BLaER1 (cell line): ENCODE results near the gene HPSE.

Source experiments
- H3K27ac ChIP-seq: shearing (Covaris generic); formaldehyde crosslinking; 2 replicates; pipeline ENCODE4 v1.8.1; 2022
- H3K27me3 ChIP-seq: shearing (Covaris generic); formaldehyde crosslinking; 2 replicates; pipeline ENCODE4 v1.8.1; 2022
- H3K36me3 ChIP-seq: shearing (Covaris generic); formaldehyde crosslinking; 2 replicates; pipeline ENCODE4 v1.8.1; 2022
- H3K4me1 ChIP-seq: shearing (Covaris generic); formaldehyde crosslinking; 2 replicates; pipeline ENCODE4 v1.8.1; 2022
- H3K4me2 ChIP-seq: shearing (Covaris generic); formaldehyde crosslinking; 2 replicates; pipeline ENCODE4 v1.8.1; 2022
- H3K4me3 ChIP-seq: shearing (Covaris generic); formaldehyde crosslinking; 2 replicates; pipeline ENCODE4 v1.8.1; 2022
- H3K9ac ChIP-seq: shearing (Covaris generic); formaldehyde crosslinking; 2 replicates; pipeline ENCODE4 v1.8.1; 2022
- H3K9me3 ChIP-seq: shearing (Covaris generic); formaldehyde crosslinking; 2 replicates; pipeline ENCODE4 v1.8.1; 2022
- H4K20me1 ChIP-seq: shearing (Covaris generic); formaldehyde crosslinking; 2 replicates; pipeline ENCODE4 v1.8.1; 2022
- Cebpa-rat ChIP-seq: shearing (Covaris generic); IDR thresholded peaks from 2 replicates; pipeline ENCODE4 v1.8.1; 2022

HPSE gene

GRCh38 chr4:83267830-83268475, 66.7 kb downstream of the HPSE start:
- peaks cover 89% of the 10 kb centered on the region for H3K36me3 ChIP-seq
- no peaks in the 10 kb centered on the region for H3K9me3 ChIP-seq
- TF ChIP-seq Cebpa-rat, result no peak

GRCh38 chr4:83267121-83267829, 67.4 kb downstream of the HPSE start:
- Histone ChIP-seq H3K36me3 (peaks cover 87% of the 10 kb centered on the region), H4K20me1 (no peaks in the 10 kb centered on the region), H3K27ac (no peak overlapping the region), H3K9ac (no peak overlapping the region), H3K27me3 (no peaks in the 10 kb centered on the region), H3K4me3 (no peak overlapping the region), H3K4me2 (no peak overlapping the region), H3K9me3 (no peaks in the 10 kb centered on the region), H3K4me1 (no peaks in the 10 kb centered on the region)
- TF ChIP-seq Cebpa-rat, result no peak

More at GRCh38 chr4:83267830-83268475, 66.7 kb downstream of the HPSE start:
- Histone ChIP-seq H3K4me2 (no peak overlapping the region), H3K4me1 (no peaks in the 10 kb centered on the region), H3K27me3 (no peaks in the 10 kb centered on the region), H3K9ac (no peak overlapping the region), H4K20me1 (no peaks in the 10 kb centered on the region), H3K27ac (no peak overlapping the region), H3K4me3 (no peak overlapping the region)

- Histone ChIP-seq H3K9ac (no peak overlapping the region), H3K4me2 (no peak overlapping the region), H4K20me1 (no peaks in the 10 kb centered on the region), H3K36me3 (peaks cover 88% of the 10 kb centered on the region), H3K4me1 (no peaks in the 10 kb centered on the region), H3K4me3 (no peak overlapping the region), H3K27me3 (no peaks in the 10 kb centered on the region), H3K9me3 (no peaks in the 10 kb centered on the region), H3K27ac (no peak overlapping the region)
- no peak for TF ChIP-seq Cebpa-rat
Observed at GRCh38 chr4:83266689-83267088, 68.0 kb downstream of the HPSE start.

GRCh38 chr4:83263106-83263505, 71.5 kb downstream of the HPSE start:
- H3K4me2 ChIP-seq, result no peak overlapping the region
- H3K27ac ChIP-seq, result no peak overlapping the region
- H3K27me3 ChIP-seq, result no peaks in the 10 kb centered on the region
- peaks cover 74% of the 10 kb centered on the region for H3K36me3 ChIP-seq
- no peaks in the 10 kb centered on the region for H4K20me1 ChIP-seq
- no peak for TF ChIP-seq Cebpa-rat
- H3K4me1 ChIP-seq, result no peaks in the 10 kb centered on the region
- no peak overlapping the region for H3K9ac ChIP-seq
- H3K4me3 ChIP-seq, result no peak overlapping the region
- H3K9me3 ChIP-seq, result no peaks in the 10 kb centered on the region

GRCh38 chr4:83262682-83263081, 72.0 kb downstream of the HPSE start:
- H3K27ac ChIP-seq, result no peak overlapping the region

GRCh38 chr4:83261307-83261706, 73.3 kb downstream of the HPSE start:
- TF ChIP-seq Cebpa-rat, result no peak
- no peaks in the 10 kb centered on the region for H3K9me3 ChIP-seq
- peaks cover 68% of the 10 kb centered on the region for H3K36me3 ChIP-seq
- no peaks in the 10 kb centered on the region for H4K20me1 ChIP-seq
- H3K27ac ChIP-seq, result no peak overlapping the region
- peaks cover 4% of the 10 kb centered on the region; the same call in 1 of the 2 replicates for H3K4me1 ChIP-seq
- H3K27me3 ChIP-seq, result no peaks in the 10 kb centered on the region
- H3K9ac ChIP-seq, result no peak overlapping the region
- H3K4me3 ChIP-seq, result no peak overlapping the region
- no peak overlapping the region for H3K4me2 ChIP-seq

More at GRCh38 chr4:83262682-83263081, 72.0 kb downstream of the HPSE start:
- no peak overlapping the region for H3K9ac ChIP-seq
- H3K4me2 ChIP-seq, result no peak overlapping the region
- no peaks in the 10 kb centered on the region for H3K27me3 ChIP-seq
- no peak overlapping the region for H3K4me3 ChIP-seq
- no peaks in the 10 kb centered on the region for H3K4me1 ChIP-seq
- peaks cover 74% of the 10 kb centered on the region for H3K36me3 ChIP-seq
- H4K20me1 ChIP-seq, result no peaks in the 10 kb centered on the region
- no peaks in the 10 kb centered on the region for H3K9me3 ChIP-seq
- TF ChIP-seq Cebpa-rat, result no peak

GRCh38 chr4:83259586-83259985, 75.1 kb downstream of the HPSE start:
- H3K9ac ChIP-seq, result no peak overlapping the region
- no peak for TF ChIP-seq Cebpa-rat
- H4K20me1 ChIP-seq, result no peaks in the 10 kb centered on the region
- H3K4me1 ChIP-seq, result peaks cover 8% of the 10 kb centered on the region; the same call in 1 of the 2 replicates
- peaks cover 50% of the 10 kb centered on the region for H3K36me3 ChIP-seq
- H3K4me2 ChIP-seq, result no peak overlapping the region
- no peaks in the 10 kb centered on the region for H3K27me3 ChIP-seq
- H3K27ac ChIP-seq, result no peak overlapping the region
- H3K9me3 ChIP-seq, result no peaks in the 10 kb centered on the region
- H3K4me3 ChIP-seq, result no peak overlapping the region

- Histone ChIP-seq H3K9me3 (no peaks in the 10 kb centered on the region), H3K4me2 (no peak overlapping the region), H4K20me1 (no peaks in the 10 kb centered on the region), H3K4me1 (peaks cover 8% of the 10 kb centered on the region; the same call in 1 of the 2 replicates), H3K27ac (no peak overlapping the region), H3K4me3 (no peak overlapping the region), H3K27me3 (no peaks in the 10 kb centered on the region), H3K9ac (no peak overlapping the region), H3K36me3 (peaks cover 42% of the 10 kb centered on the region)
- TF ChIP-seq Cebpa-rat, result no peak
Observed at GRCh38 chr4:83258461-83258860, 76.2 kb downstream of the HPSE start.

- peaks cover 8% of the 10 kb centered on the region; the same call in 1 of the 2 replicates for H3K4me1 ChIP-seq
- no peaks in the 10 kb centered on the region for H3K9me3 ChIP-seq
- TF ChIP-seq Cebpa-rat, result no peak
- H3K4me3 ChIP-seq, result no peak overlapping the region
- H3K36me3 ChIP-seq, result peaks cover 35% of the 10 kb centered on the region
- H3K9ac ChIP-seq, result no peak overlapping the region
- no peaks in the 10 kb centered on the region for H4K20me1 ChIP-seq
- H3K27ac ChIP-seq, result no peak overlapping the region
- no peaks in the 10 kb centered on the region for H3K27me3 ChIP-seq
- H3K4me2 ChIP-seq, result no peak overlapping the region
Observed at GRCh38 chr4:83257811-83258210, 76.8 kb downstream of the HPSE start.

GRCh38 chr4:83255584-83255983, 79.1 kb downstream of the HPSE start:
- peaks cover 8% of the 10 kb centered on the region; the same call in 1 of the 2 replicates for H3K4me1 ChIP-seq
- H4K20me1 ChIP-seq, result no peaks in the 10 kb centered on the region
- no peaks in the 10 kb centered on the region for H3K27me3 ChIP-seq
- H3K4me2 ChIP-seq, result no peak overlapping the region
- no peaks in the 10 kb centered on the region for H3K9me3 ChIP-seq
- H3K27ac ChIP-seq, result no peak overlapping the region
- no peak for TF ChIP-seq Cebpa-rat
- H3K36me3 ChIP-seq, result peaks cover 25% of the 10 kb centered on the region
- no peak overlapping the region for H3K9ac ChIP-seq
- no peak overlapping the region for H3K4me3 ChIP-seq
